ENCODE data around the gene CEP250. TPM values are rescaled to one million over a fixed set of nuclear protein-coding genes. Genes with fewer than 3 reads are reported as not detected.

Gene CEP250
- total and polyA plus RNA-seq, 9 donors: 15.0 to 34.8 (median 25.0) TPM

GRCh38 chr20:35467339-35468224 lies 12.2 kb downstream of the CEP250 start:
- 37% methylated on average over 7 of the region's 9 CpGs for WGBS (ENCODE audit: insufficient coverage)
- H3K27ac ChIP-seq (ENCODE audit: low read length): peak overlapping the region; percentile 76
- H3K36me3 ChIP-seq (ENCODE audit: control insufficient read depth, insufficient read depth, low read length): peaks cover 74% of the 10 kb centered on the region
- H3K4me1 ChIP-seq (ENCODE audit: control insufficient read depth, insufficient read depth, low read length): peaks cover 25% of the 10 kb centered on the region
- DNase-seq: peak; percentile 64
- H3K27me3 ChIP-seq (ENCODE audit: control insufficient read depth, insufficient read depth, low read length): no peaks in the 10 kb centered on the region
- H3K9me3 ChIP-seq (replicated peaks; ENCODE audit: control insufficient read depth, low read depth, low read length): no peaks in the 10 kb centered on the region
- no peak overlapping the region for H3K4me3 ChIP-seq (ENCODE audit: low read length)

- Histone ChIP-seq H3K36me3 (ENCODE audit: control insufficient read depth, insufficient read depth, low read length) (peaks cover 81% of the 10 kb centered on the region), H3K9me3 (replicated peaks; ENCODE audit: control insufficient read depth, low read depth, low read length) (no peaks in the 10 kb centered on the region), H3K4me1 (ENCODE audit: control insufficient read depth, insufficient read depth, low read length) (peaks cover 24% of the 10 kb centered on the region), H3K4me3 (ENCODE audit: low read length) (no peak overlapping the region), H3K27ac (ENCODE audit: low read length) (no peak overlapping the region), H3K27me3 (ENCODE audit: control insufficient read depth, insufficient read depth, low read length) (no peaks in the 10 kb centered on the region)
- WGBS (ENCODE audit: insufficient coverage): 71% methylated on average over 4 of the region's 6 CpGs
- DNase-seq: no peak
Measured at GRCh38 chr20:35468671-35469334, 13.4 kb downstream of the CEP250 start.

GRCh38 chr20:35472209-35472608 lies 16.8 kb downstream of the CEP250 start:
- Histone ChIP-seq H3K4me1 (ENCODE audit: control insufficient read depth, insufficient read depth, low read length) (peaks cover 5% of the 10 kb centered on the region), H3K27ac (ENCODE audit: low read length) (no peak overlapping the region), H3K27me3 (ENCODE audit: control insufficient read depth, insufficient read depth, low read length) (no peaks in the 10 kb centered on the region), H3K4me3 (ENCODE audit: low read length) (no peak overlapping the region), H3K9me3 (replicated peaks; ENCODE audit: control insufficient read depth, low read depth, low read length) (no peaks in the 10 kb centered on the region), H3K36me3 (ENCODE audit: control insufficient read depth, insufficient read depth, low read length) (peaks cover 84% of the 10 kb centered on the region)
- no peak for DNase-seq
- 70% methylated on average over 1 of the region's 3 CpGs for WGBS (ENCODE audit: insufficient coverage)

GRCh38 chr20:35473684-35474083 lies 18.3 kb downstream of the CEP250 start:
- no peaks in the 10 kb centered on the region for H3K9me3 ChIP-seq (replicated peaks; ENCODE audit: control insufficient read depth, low read depth, low read length)
- H3K27ac ChIP-seq (ENCODE audit: low read length): no peak overlapping the region
- H3K27me3 ChIP-seq (ENCODE audit: control insufficient read depth, insufficient read depth, low read length): no peaks in the 10 kb centered on the region
- WGBS (ENCODE audit: insufficient coverage): 73% methylated on average over 3 of the region's 8 CpGs
- no peak overlapping the region for H3K4me3 ChIP-seq (ENCODE audit: low read length)
- DNase-seq: no peak
- peaks cover 80% of the 10 kb centered on the region for H3K36me3 ChIP-seq (ENCODE audit: control insufficient read depth, insufficient read depth, low read length)
- H3K4me1 ChIP-seq (ENCODE audit: control insufficient read depth, insufficient read depth, low read length): no peaks in the 10 kb centered on the region

- H3K4me3 ChIP-seq (ENCODE audit: low read length): no peak overlapping the region
- H3K27ac ChIP-seq (ENCODE audit: low read length): no peak overlapping the region
- WGBS (ENCODE audit: insufficient coverage): 86% methylated on average over 1 of the region's 2 CpGs
- no peaks in the 10 kb centered on the region for H3K4me1 ChIP-seq (ENCODE audit: control insufficient read depth, insufficient read depth, low read length)
- H3K36me3 ChIP-seq (ENCODE audit: control insufficient read depth, insufficient read depth, low read length): peaks cover 82% of the 10 kb centered on the region
- H3K27me3 ChIP-seq (ENCODE audit: control insufficient read depth, insufficient read depth, low read length): no peaks in the 10 kb centered on the region
- no peak for DNase-seq
- H3K9me3 ChIP-seq (replicated peaks; ENCODE audit: control insufficient read depth, low read depth, low read length): no peaks in the 10 kb centered on the region
Measured at GRCh38 chr20:35474303-35474871, 19.0 kb downstream of the CEP250 start.

GRCh38 chr20:35476288-35476687 lies 20.9 kb downstream of the CEP250 start:
- Histone ChIP-seq H3K9me3 (replicated peaks; ENCODE audit: control insufficient read depth, low read depth, low read length) (no peaks in the 10 kb centered on the region), H3K36me3 (ENCODE audit: control insufficient read depth, insufficient read depth, low read length) (peaks cover 78% of the 10 kb centered on the region), H3K27me3 (ENCODE audit: control insufficient read depth, insufficient read depth, low read length) (no peaks in the 10 kb centered on the region), H3K4me3 (ENCODE audit: low read length) (no peak overlapping the region), H3K4me1 (ENCODE audit: control insufficient read depth, insufficient read depth, low read length) (no peaks in the 10 kb centered on the region), H3K27ac (ENCODE audit: low read length) (no peak overlapping the region)
- DNase-seq: no peak
- 85% methylated on average over 3 of the region's 4 CpGs for WGBS (ENCODE audit: insufficient coverage)

GRCh38 chr20:35478804-35479472 lies 23.5 kb downstream of the CEP250 start:
- peaks cover 60% of the 10 kb centered on the region for H3K36me3 ChIP-seq (ENCODE audit: control insufficient read depth, insufficient read depth, low read length)
- no peak for DNase-seq
- no peak overlapping the region for H3K4me3 ChIP-seq (ENCODE audit: low read length)
- H3K27ac ChIP-seq (ENCODE audit: low read length): no peak overlapping the region
- H3K27me3 ChIP-seq (ENCODE audit: control insufficient read depth, insufficient read depth, low read length): no peaks in the 10 kb centered on the region
- no peaks in the 10 kb centered on the region for H3K4me1 ChIP-seq (ENCODE audit: control insufficient read depth, insufficient read depth, low read length)
- WGBS (ENCODE audit: insufficient coverage): 86% methylated on average over 13 of the region's 16 CpGs
- H3K9me3 ChIP-seq (replicated peaks; ENCODE audit: control insufficient read depth, low read depth, low read length): no peaks in the 10 kb centered on the region

- peaks cover 58% of the 10 kb centered on the region for H3K36me3 ChIP-seq (ENCODE audit: control insufficient read depth, insufficient read depth, low read length)
- H3K27ac ChIP-seq (ENCODE audit: low read length): no peak overlapping the region
- no peak overlapping the region for H3K4me3 ChIP-seq (ENCODE audit: low read length)
- H3K9me3 ChIP-seq (replicated peaks; ENCODE audit: control insufficient read depth, low read depth, low read length): no peaks in the 10 kb centered on the region
- no peak for DNase-seq
- no peaks in the 10 kb centered on the region for H3K27me3 ChIP-seq (ENCODE audit: control insufficient read depth, insufficient read depth, low read length)
- H3K4me1 ChIP-seq (ENCODE audit: control insufficient read depth, insufficient read depth, low read length): no peaks in the 10 kb centered on the region
- 91% methylated on average over 5 of the region's 5 CpGs for WGBS (ENCODE audit: insufficient coverage)
Measured at GRCh38 chr20:35479798-35480197, 24.4 kb downstream of the CEP250 start.

- no peaks in the 10 kb centered on the region for H3K4me1 ChIP-seq (ENCODE audit: control insufficient read depth, insufficient read depth, low read length)
- WGBS (ENCODE audit: insufficient coverage): no CpG with 5 or more reads among the region's 4 CpGs
- peaks cover 46% of the 10 kb centered on the region for H3K36me3 ChIP-seq (ENCODE audit: control insufficient read depth, insufficient read depth, low read length)
- no peak overlapping the region for H3K27ac ChIP-seq (ENCODE audit: low read length)
- DNase-seq: no peak
- no peak overlapping the region for H3K4me3 ChIP-seq (ENCODE audit: low read length)
- H3K9me3 ChIP-seq (replicated peaks; ENCODE audit: control insufficient read depth, low read depth, low read length): no peaks in the 10 kb centered on the region
- H3K27me3 ChIP-seq (ENCODE audit: control insufficient read depth, insufficient read depth, low read length): no peaks in the 10 kb centered on the region
Measured at GRCh38 chr20:35487479-35487878, 32.1 kb downstream of the CEP250 start.

- Histone ChIP-seq H3K4me1 (ENCODE audit: control insufficient read depth, insufficient read depth, low read length) (peaks cover 3% of the 10 kb centered on the region), H3K27me3 (ENCODE audit: control insufficient read depth, insufficient read depth, low read length) (no peaks in the 10 kb centered on the region), H3K9me3 (replicated peaks; ENCODE audit: control insufficient read depth, low read depth, low read length) (no peaks in the 10 kb centered on the region), H3K36me3 (ENCODE audit: control insufficient read depth, insufficient read depth, low read length) (peaks cover 52% of the 10 kb centered on the region), H3K4me3 (ENCODE audit: low read length) (no peak overlapping the region), H3K27ac (ENCODE audit: low read length) (no peak overlapping the region)
- WGBS (ENCODE audit: insufficient coverage): 87% methylated on average over 5 of the region's 5 CpGs
- DNase-seq: no peak
Measured at GRCh38 chr20:35489717-35490116, 34.3 kb downstream of the CEP250 start.
